AG08395 (cell line): Measurements from ENCODE around the gene ZNG1B.
"Not testable (repeated sequence)": the region's sequence is repeated elsewhere in the genome, so short reads cannot be mapped to it uniquely, and the experiment has no call there.

Experiments
- DNase-seq: peaks from one replicate; pipeline ENCODE4 v3.0.0; 2012; ENCODE audit warnings: mixed read lengths, low spot score

Gene ZNG1B

GRCh38 chr2:113503094-113504042, 65.9 kb downstream of the ZNG1B start:
- not testable (repeated sequence) for DNase-seq

GRCh38 chr2:113504081-113504480, 66.6 kb downstream of the ZNG1B start:
- DNase-seq = not testable (repeated sequence)

GRCh38 chr2:113507394-113508140, 70.1 kb downstream of the ZNG1B start:
- DNase-seq = not testable (repeated sequence)

- DNase-seq = not testable (repeated sequence)
Observed at GRCh38 chr2:113508187-113508586, 70.7 kb downstream of the ZNG1B start.

GRCh38 chr2:113510913-113511312, 73.4 kb downstream of the ZNG1B start:
- DNase-seq = not testable (repeated sequence)

- DNase-seq = not testable (repeated sequence)
Observed at GRCh38 chr2:113511859-113512258, 74.4 kb downstream of the ZNG1B start.

- not testable (repeated sequence) for DNase-seq
Observed at GRCh38 chr2:113515457-113515856, 78.0 kb downstream of the ZNG1B start.

- DNase-seq = not testable (repeated sequence)
Observed at GRCh38 chr2:113515995-113516394, 78.5 kb downstream of the ZNG1B start.

- not testable (repeated sequence) for DNase-seq
Observed at GRCh38 chr2:113517025-113517424, 79.5 kb downstream of the ZNG1B start.

- not testable (repeated sequence) for DNase-seq
Observed at GRCh38 chr2:113520837-113521236, 83.3 kb downstream of the ZNG1B start.

GRCh38 chr2:113521492-113521891, 84.0 kb downstream of the ZNG1B start:
- not testable (repeated sequence) for DNase-seq

GRCh38 chr2:113524986-113525385, 87.5 kb downstream of the ZNG1B start:
- not testable (repeated sequence) for DNase-seq

- DNase-seq = not testable (repeated sequence)
Observed at GRCh38 chr2:113527350-113528045, 90.0 kb downstream of the ZNG1B start.

- DNase-seq = not testable (repeated sequence)
Observed at GRCh38 chr2:113528126-113528525, 90.6 kb downstream of the ZNG1B start.

- DNase-seq = not testable (repeated sequence)
Observed at GRCh38 chr2:113528904-113529303, 91.4 kb downstream of the ZNG1B start.

GRCh38 chr2:113532991-113533390, 95.5 kb downstream of the ZNG1B start:
- not testable (repeated sequence) for DNase-seq

- not testable (repeated sequence) for DNase-seq
Observed at GRCh38 chr2:113536573-113536972, 99.1 kb downstream of the ZNG1B start.

- DNase-seq = not testable (repeated sequence)
Observed at GRCh38 chr2:113540834-113541203, 103.3 kb downstream of the ZNG1B start.

GRCh38 chr2:113541204-113541975, 103.9 kb downstream of the ZNG1B start:
- not testable (repeated sequence) for DNase-seq

- not testable (repeated sequence) for DNase-seq
Observed at GRCh38 chr2:113541976-113542485, 104.5 kb downstream of the ZNG1B start.

GRCh38 chr2:113542529-113542928, 105.0 kb downstream of the ZNG1B start:
- DNase-seq = not testable (repeated sequence)
